ENCODE data around the gene PICALM. TPM values are rescaled to one million over a fixed set of nuclear protein-coding genes. Genes with fewer than 3 reads are reported as not detected.

PICALM gene
- total and polyA plus RNA-seq, 10 of the 15 experiments (the other 5 are each of a cell fraction or from before 2014, with no cell fraction given) = 4.3 to 150 (median 41.8) TPM

DNA sequence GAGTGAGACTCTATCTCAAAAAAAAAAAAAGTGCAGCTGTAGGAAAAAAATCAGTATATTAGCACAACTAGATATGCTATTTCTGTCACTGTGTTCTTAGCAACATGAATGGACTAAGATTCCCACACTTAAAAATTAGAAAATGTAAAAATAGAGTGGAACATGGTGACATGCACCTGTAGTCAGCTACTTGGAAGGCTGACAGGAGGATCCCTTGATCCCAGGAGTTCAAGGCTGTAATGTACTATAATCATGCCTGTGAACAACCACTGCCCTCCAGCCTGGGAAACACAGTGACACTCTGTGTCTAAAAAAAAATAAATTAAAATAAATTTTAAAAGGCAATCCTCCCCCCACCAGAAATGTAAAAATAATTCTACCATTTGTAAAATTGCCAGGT is 29.8 kb downstream of the PICALM start:
- TF ChIP-seq CHD2 (IDR thresholded peaks at IDR 0.05; ENCODE audit: borderline replicate concordance, low read depth, low read length) = no peak
- no peak for TF ChIP-seq CREM (IDR thresholded peaks at IDR 0.05; ENCODE audit: low read depth)
- TF ChIP-seq POLR2AphosphoS5 (IDR thresholded peaks at IDR 0.05; ENCODE audit: low read length) = no peak
- TF ChIP-seq SIX5 (IDR thresholded peaks at IDR 0.05; ENCODE audit: low read depth, low read length, severe bottlenecking) = no peak
- TF ChIP-seq, protein P1, sequence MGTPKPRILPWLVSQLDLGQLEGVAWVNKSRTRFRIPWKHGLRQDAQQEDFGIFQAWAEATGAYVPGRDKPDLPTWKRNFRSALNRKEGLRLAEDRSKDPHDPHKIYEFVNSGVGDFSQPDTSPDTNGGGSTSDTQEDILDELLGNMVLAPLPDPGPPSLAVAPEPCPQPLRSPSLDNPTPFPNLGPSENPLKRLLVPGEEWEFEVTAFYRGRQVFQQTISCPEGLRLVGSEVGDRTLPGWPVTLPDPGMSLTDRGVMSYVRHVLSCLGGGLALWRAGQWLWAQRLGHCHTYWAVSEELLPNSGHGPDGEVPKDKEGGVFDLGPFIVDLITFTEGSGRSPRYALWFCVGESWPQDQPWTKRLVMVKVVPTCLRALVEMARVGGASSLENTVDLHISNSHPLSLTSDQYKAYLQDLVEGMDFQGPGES (IDR thresholded peaks at IDR 0.05) = no peak
- TF ChIP-seq, protein P2, sequence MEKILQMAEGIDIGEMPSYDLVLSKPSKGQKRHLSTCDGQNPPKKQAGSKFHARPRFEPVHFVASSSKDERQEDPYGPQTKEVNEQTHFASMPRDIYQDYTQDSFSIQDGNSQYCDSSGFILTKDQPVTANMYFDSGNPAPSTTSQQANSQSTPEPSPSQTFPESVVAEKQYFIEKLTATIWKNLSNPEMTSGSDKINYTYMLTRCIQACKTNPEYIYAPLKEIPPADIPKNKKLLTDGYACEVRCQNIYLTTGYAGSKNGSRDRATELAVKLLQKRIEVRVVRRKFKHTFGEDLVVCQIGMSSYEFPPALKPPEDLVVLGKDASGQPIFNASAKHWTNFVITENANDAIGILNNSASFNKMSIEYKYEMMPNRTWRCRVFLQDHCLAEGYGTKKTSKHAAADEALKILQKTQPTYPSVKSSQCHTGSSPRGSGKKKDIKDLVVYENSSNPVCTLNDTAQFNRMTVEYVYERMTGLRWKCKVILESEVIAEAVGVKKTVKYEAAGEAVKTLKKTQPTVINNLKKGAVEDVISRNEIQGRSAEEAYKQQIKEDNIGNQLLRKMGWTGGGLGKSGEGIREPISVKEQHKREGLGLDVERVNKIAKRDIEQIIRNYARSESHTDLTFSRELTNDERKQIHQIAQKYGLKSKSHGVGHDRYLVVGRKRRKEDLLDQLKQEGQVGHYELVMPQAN (conservative IDR thresholded peaks at IDR 0.05) = no peak
- TF ChIP-seq, protein P3, sequence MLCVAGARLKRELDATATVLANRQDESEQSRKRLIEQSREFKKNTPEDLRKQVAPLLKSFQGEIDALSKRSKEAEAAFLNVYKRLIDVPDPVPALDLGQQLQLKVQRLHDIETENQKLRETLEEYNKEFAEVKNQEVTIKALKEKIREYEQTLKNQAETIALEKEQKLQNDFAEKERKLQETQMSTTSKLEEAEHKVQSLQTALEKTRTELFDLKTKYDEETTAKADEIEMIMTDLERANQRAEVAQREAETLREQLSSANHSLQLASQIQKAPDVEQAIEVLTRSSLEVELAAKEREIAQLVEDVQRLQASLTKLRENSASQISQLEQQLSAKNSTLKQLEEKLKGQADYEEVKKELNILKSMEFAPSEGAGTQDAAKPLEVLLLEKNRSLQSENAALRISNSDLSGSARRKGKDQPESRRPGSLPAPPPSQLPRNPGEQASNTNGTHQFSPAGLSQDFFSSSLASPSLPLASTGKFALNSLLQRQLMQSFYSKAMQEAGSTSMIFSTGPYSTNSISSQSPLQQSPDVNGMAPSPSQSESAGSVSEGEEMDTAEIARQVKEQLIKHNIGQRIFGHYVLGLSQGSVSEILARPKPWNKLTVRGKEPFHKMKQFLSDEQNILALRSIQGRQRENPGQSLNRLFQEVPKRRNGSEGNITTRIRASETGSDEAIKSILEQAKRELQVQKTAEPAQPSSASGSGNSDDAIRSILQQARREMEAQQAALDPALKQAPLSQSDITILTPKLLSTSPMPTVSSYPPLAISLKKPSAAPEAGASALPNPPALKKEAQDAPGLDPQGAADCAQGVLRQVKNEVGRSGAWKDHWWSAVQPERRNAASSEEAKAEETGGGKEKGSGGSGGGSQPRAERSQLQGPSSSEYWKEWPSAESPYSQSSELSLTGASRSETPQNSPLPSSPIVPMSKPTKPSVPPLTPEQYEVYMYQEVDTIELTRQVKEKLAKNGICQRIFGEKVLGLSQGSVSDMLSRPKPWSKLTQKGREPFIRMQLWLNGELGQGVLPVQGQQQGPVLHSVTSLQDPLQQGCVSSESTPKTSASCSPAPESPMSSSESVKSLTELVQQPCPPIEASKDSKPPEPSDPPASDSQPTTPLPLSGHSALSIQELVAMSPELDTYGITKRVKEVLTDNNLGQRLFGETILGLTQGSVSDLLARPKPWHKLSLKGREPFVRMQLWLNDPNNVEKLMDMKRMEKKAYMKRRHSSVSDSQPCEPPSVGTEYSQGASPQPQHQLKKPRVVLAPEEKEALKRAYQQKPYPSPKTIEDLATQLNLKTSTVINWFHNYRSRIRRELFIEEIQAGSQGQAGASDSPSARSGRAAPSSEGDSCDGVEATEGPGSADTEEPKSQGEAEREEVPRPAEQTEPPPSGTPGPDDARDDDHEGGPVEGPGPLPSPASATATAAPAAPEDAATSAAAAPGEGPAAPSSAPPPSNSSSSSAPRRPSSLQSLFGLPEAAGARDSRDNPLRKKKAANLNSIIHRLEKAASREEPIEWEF (IDR thresholded peaks at IDR 0.05; ENCODE audit: insufficient replicate concordance, low read depth, low read length) = no peak
- TF ChIP-seq BCL11A (IDR thresholded peaks at IDR 0.05; ENCODE audit: low read depth, low read length) = no peak
- TF ChIP-seq ZBED1 (IDR thresholded peaks at IDR 0.05; ENCODE audit: borderline replicate concordance) = no peak
- no peak for TF ChIP-seq SUZ12 (IDR thresholded peaks at IDR 0.05; ENCODE audit: unreplicated experiment)
- RAD21 ChIA-PET (ENCODE audit: unreplicated experiment) = interaction anchor here (0.7 to 1.2 kb wide), 2 partner anchors 84 to 179 kb away, joined by 4 to 5 read pairs; no protein-coding TSS in a partner anchor
- H3K27me3 ChIP-seq (replicated peaks in 1 of 2; ENCODE audit: control insufficient read depth in 2 of 2, insufficient read depth in 2 of 2, low read length in 1 of 2) = no peaks in the 10 kb centered on the region
- H3K4me2 ChIP-seq (ENCODE audit: control insufficient read depth, insufficient read depth) = no peak overlapping the region
- no peaks in the 10 kb centered on the region for H3K9me3 ChIP-seq (replicated peaks; ENCODE audit: control insufficient read depth, insufficient read depth, low read length)
- SMC1A ChIA-PET (ENCODE audit: uncharacterized antibody, unreplicated experiment) = interaction anchor here (1.0 to 7.1 kb wide), 4 partner anchors 9 to 224 kb away, joined by 3 to 126 read pairs (median 40); no protein-coding TSS in a partner anchor
- FAIRE-seq = no peak
- ATAC-seq = no peak
- no peak overlapping the region for H3K9ac ChIP-seq (ENCODE audit: control insufficient read depth, insufficient read depth, low read length)
- peaks cover 30% of the 10 kb centered on the region for H3K4me1 ChIP-seq (ENCODE audit: control insufficient read depth, insufficient read depth, low read length)
- peaks cover 0 to 5% of the 10 kb centered on the region in 2 experiments; a peak in 3 of 4 replicates for H3K36me3 ChIP-seq (ENCODE audit: control insufficient read depth in 2 of 2, insufficient read depth in 2 of 2, low read length in 1 of 2)
- BruUV-seq (replicated peaks) = no TSS peak
- intact Hi-C loops (cut with micrococcal nuclease; ENCODE audit: unreplicated experiment) = no loop called here
- H3K27ac ChIP-seq (ENCODE audit: control insufficient read depth, insufficient read depth) = no peak overlapping the region
- CTCF ChIA-PET = interaction anchor here (4.2 to 6.0 kb wide), 2 partner anchors 155 to 179 kb away, joined by 13 to 103 read pairs; no protein-coding TSS in a partner anchor
- DNase-seq (ENCODE audit: low read depth, low spot score) = no peak
- peaks cover 91% of the 10 kb centered on the region for H3K79me2 ChIP-seq (ENCODE audit: control insufficient read depth, insufficient read depth, low read length)
- H2AFZ ChIP-seq (ENCODE audit: control insufficient read depth, low read depth, low read length) = no peak overlapping the region
- no peak overlapping the region for H3K4me3 ChIP-seq
- no peaks in the 10 kb centered on the region for H4K20me1 ChIP-seq (ENCODE audit: control insufficient read depth, insufficient read depth)
- in situ Hi-C loops (cut with MboI) = no loop called here
- POLR2A ChIA-PET = interaction anchor here (0.5 kb wide), 1 partner anchor 15 kb away, joined by 3 read pairs; no protein-coding TSS in a partner anchor

All from GM12878 (cell line).